ENCODE results near the gene GFPT2. TPM values are rescaled to one million over a fixed set of nuclear protein-coding genes. Genes with fewer than 3 reads are reported as not detected.

Gene GFPT2
- total RNA-seq, 4 donors from 2014 or later = 8.2 to 26.6 (median 11.1) TPM

DNA sequence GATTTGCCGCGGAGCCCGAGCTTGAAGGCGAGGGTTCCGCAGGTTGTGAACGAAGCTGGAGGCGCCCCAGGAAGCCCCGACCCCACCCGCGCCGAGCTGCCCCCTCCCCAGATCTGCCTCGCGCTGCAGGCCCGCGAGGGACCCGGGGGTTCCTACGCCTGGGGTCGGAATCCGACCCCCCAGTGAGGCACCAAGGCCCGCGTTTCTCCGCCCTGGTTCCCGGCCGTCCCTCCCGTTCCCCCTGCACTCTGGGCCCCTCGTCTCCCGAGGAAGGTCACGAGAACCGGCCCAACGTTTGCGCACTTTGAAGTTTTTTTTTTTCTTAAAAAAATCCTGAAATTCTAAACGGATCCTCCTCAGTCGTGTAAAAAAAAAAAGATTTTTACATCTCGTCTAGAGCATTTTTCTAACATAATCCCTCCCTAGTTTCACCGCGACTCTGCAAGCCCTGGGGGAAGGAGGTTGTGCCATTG, 880 bp upstream of the GFPT2 start:
- H3K27ac ChIP-seq = no peak overlapping the region
- H3K4me3 ChIP-seq (replicated peaks in 1 of 3) = peak overlapping the region in 2 of 3 donors; percentile 59 to 62
- no peaks in the 10 kb centered on the region for H3K27me3 ChIP-seq
- peak in 1 of 2 donors; percentile 18 for DNase-seq
- peaks cover 0 to 9% of the 10 kb centered on the region in 2 donors for H3K4me1 ChIP-seq
- TF ChIP-seq, protein P1, sequence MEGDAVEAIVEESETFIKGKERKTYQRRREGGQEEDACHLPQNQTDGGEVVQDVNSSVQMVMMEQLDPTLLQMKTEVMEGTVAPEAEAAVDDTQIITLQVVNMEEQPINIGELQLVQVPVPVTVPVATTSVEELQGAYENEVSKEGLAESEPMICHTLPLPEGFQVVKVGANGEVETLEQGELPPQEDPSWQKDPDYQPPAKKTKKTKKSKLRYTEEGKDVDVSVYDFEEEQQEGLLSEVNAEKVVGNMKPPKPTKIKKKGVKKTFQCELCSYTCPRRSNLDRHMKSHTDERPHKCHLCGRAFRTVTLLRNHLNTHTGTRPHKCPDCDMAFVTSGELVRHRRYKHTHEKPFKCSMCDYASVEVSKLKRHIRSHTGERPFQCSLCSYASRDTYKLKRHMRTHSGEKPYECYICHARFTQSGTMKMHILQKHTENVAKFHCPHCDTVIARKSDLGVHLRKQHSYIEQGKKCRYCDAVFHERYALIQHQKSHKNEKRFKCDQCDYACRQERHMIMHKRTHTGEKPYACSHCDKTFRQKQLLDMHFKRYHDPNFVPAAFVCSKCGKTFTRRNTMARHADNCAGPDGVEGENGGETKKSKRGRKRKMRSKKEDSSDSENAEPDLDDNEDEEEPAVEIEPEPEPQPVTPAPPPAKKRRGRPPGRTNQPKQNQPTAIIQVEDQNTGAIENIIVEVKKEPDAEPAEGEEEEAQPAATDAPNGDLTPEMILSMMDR (IDR thresholded peaks at IDR 0.05) = no peak
- TF ChIP-seq POLR2A (IDR thresholded peaks at IDR 0.05) = no peak
- 8 to 12% methylated on average over 18 to 23 of the region's 36 CpGs for WGBS, 2 donors
- H3K36me3 ChIP-seq = no peaks in the 10 kb centered on the region
- no peaks in the 10 kb centered on the region for H3K9me3 ChIP-seq
- intact Hi-C loops (cut with DNase I) = loop anchor here (10.0 kb wide), 1 partner anchor 111 kb away; no protein-coding TSS in a partner anchor

DNA sequence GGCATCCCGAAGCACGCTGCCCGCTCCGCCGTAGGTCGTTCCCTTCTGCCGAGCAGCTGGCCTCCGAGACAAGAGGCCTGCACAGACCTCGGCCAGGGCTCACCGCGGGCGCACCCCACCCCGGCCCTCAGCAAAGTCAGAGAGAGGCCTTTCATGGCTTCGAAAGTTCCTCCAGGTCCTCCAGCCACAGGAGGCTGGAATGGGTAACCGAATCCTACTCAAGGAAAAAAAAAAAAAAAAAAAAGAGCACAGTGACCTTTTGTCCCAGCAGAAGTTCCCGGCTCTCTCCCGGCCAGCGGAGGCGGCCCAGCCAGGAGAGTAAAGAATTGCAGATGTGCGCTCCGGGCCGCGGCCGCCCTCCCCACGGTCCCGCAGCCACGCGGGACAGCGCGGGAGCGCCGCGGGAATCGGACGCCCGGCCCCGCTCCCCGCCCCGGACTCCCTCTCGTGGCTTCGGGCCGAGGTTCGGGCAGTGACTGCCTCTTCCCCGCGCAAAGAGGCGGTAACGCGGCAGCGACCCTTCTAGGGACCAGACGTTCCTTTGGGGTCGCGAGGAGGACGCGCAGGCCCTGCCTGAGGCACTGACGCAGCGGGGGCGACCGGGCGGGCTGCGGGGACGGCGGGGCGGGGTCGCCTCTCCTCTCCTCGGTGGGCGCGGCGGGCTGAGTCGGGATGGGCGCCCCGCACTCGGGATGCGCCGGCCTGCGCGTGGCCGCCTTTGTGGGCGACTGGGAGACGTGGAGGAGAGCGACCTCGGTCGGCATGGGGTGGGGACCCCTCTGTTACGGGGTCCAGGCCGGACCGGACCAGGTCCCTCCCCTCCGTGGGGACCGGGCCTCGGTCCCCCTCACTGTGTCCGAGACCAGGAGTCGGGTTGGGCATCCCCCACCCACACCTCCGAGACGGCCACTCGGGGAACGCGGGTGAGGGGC, 754 bp downstream of the GFPT2 start:
- Histone ChIP-seq H3K9me3 (no peaks in the 10 kb centered on the region), H3K4me3 (replicated peaks in 1 of 3) (peak overlapping the region; percentile 19 to 59 (median 23)), H3K4me1 (peaks cover 0 to 9% of the 10 kb centered on the region in 2 donors), H3K27ac (peak overlapping the region in 2 of 3 donors; percentile 0 to 50), H3K36me3 (no peaks in the 10 kb centered on the region), H3K27me3 (no peaks in the 10 kb centered on the region)
- intact Hi-C loops (cut with DNase I) = loop anchor here (10.0 kb wide), 1 partner anchor 112 kb away; no protein-coding TSS in a partner anchor
- peak; percentile 47 to 54 for DNase-seq
- TF ChIP-seq, protein P1 (IDR thresholded peaks at IDR 0.05) = no peak
- no peak for TF ChIP-seq POLR2A (IDR thresholded peaks at IDR 0.05)
- 26 to 28% methylated on average over 28 to 36 of the region's 95 CpGs for WGBS, 2 donors

DNA sequence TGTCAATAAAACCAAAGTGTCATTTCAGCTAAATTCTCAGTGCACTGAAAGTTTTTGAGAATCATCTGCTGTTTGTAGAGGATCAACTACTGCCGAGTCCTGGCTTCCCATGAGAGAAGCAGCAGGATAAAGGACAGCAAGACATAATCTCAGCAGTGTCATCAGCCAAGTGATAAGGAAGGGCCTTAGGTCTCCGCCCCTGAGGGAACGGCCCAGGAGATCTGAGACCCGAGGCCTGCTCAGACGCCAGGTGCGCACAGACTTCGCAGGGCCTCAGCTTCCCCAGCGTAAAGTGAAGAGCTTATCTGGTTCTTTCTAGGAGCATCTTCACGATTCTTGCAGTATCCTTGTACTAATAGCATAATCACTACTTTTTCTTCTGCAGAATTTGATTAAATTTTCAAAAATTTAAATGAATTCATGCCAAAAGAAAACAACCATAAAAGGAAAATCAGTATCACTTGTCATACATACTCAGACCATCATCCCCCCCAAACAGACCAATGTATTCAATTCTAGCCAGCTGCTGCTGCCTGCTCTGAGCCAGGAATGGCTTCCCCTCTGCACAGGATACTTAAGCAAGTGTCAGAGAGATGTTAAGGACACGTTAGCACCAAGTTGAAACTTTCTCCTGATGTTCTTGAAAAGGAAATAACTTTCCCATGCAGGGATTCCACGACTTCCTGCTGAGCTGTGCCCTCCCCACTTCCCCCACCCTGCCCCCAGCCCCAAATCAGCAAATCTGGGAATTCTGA, 2.2 kb downstream of the GFPT2 start:
- Histone ChIP-seq H3K36me3 (no peaks in the 10 kb centered on the region), H3K4me3 (replicated peaks in 1 of 3) (no peak overlapping the region), H3K27ac (no peak overlapping the region), H3K9me3 (no peaks in the 10 kb centered on the region), H3K4me1 (peaks cover 0 to 9% of the 10 kb centered on the region in 2 donors), H3K27me3 (no peaks in the 10 kb centered on the region)
- intact Hi-C loops (cut with DNase I) = loop anchor here (10.0 kb wide), 1 partner anchor 114 kb away; no protein-coding TSS in a partner anchor
- WGBS, 2 donors = 87 to 88% methylated on average over 11 of the region's 11 CpGs
- no peak for DNase-seq
- TF ChIP-seq POLR2A (IDR thresholded peaks at IDR 0.05) = no peak
- TF ChIP-seq, protein P1 (IDR thresholded peaks at IDR 0.05) = no peak

DNA sequence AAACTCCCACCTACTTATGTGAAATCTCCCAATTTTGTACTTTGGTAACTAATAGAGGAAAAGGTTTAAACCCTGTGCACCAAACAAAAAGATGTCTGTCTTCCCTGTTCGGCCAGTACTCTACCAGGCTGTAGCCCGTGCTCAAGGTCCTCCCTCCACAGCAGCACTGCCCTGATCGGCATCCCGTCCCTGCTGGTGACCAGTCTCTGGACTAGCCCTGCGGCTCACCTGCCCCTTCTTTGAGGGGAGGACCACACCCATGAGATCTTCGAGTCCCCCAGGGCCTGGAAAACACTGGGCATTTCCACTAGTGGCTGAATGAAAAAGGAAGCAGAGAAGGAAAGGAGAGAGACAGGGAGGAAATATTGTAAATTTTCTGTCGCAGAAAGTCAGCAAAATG, 2.8 kb downstream of the GFPT2 start:
- WGBS, 2 donors = 94 to 95% methylated on average over 7 of the region's 7 CpGs
- DNase-seq = no peak
- intact Hi-C loops (cut with DNase I) = loop anchor here (10.0 kb wide), 1 partner anchor 115 kb away; no protein-coding TSS in a partner anchor

More for the DNA sequence above, 2.8 kb downstream of the GFPT2 start:
- Histone ChIP-seq H3K36me3 (no peaks in the 10 kb centered on the region), H3K4me3 (replicated peaks in 1 of 3) (no peak overlapping the region), H3K27me3 (no peaks in the 10 kb centered on the region), H3K27ac (no peak overlapping the region), H3K9me3 (no peaks in the 10 kb centered on the region), H3K4me1 (peaks cover 0 to 9% of the 10 kb centered on the region in 2 donors)
- TF ChIP-seq POLR2A (IDR thresholded peaks at IDR 0.05) = no peak
- TF ChIP-seq, protein P1 (IDR thresholded peaks at IDR 0.05) = no peak
